MCF 10A (cell line): ENCODE data around the gene CCDC106. TPM values are rescaled to one million over a fixed set of nuclear protein-coding genes. Genes with fewer than 3 reads are reported as not detected.

Experiments used
- BruUV-seq: library from RNA; stranded (reverse); fragments of 400-500 nt; replicated peaks from 2 replicates; lab custom pipeline; 2021; lab: Mats Ljungman, UMichigan
- CTCF ChIA-PET: fragments of 300-600 bp; sonication (Branson Sonifier 250); formaldehyde crosslinking; extraction: SDS; loops from one replicate; lab custom pipeline; 2021; ENCODE audit warnings: antibody characterized with exemption, inconsistent platforms; lab: Yijun Ruan, JAX
- POLR2A ChIA-PET: fragments of 300-600, 350-650 bp; sonication (Branson Sonifier 250); formaldehyde crosslinking; extraction: SDS; loops from one replicate; lab custom pipeline; 2020; ENCODE audit warnings: antibody characterized with exemption, inconsistent platforms; lab: Yijun Ruan, JAX
- DNase-seq: peaks from one replicate; pipeline ENCODE4 v3.0.0-alpha.2; 2018; ENCODE audit not compliant: unreplicated experiment
- H3K27ac Mint-ChIP-seq: one replicate; pipeline ENCODE4 v1.8.0; 2022; ENCODE audit warnings: mild to moderate bottlenecking, low read depth, mixed read lengths; ENCODE audit not compliant: unreplicated experiment
- H3K27me3 Mint-ChIP-seq: one replicate; pipeline ENCODE4 v1.8.0; 2022; ENCODE audit warnings: mixed read lengths; ENCODE audit not compliant: insufficient read depth, unreplicated experiment
- H3K36me3 Mint-ChIP-seq: one replicate; pipeline ENCODE4 v1.8.0; 2022; ENCODE audit warnings: mild to moderate bottlenecking, moderate library complexity, mixed read lengths; ENCODE audit not compliant: insufficient read depth, unreplicated experiment
- H3K4me1 Mint-ChIP-seq: one replicate; pipeline ENCODE4 v1.8.0; 2022; ENCODE audit warnings: mixed read lengths; ENCODE audit not compliant: insufficient read depth, unreplicated experiment
- H3K4me3 Mint-ChIP-seq: one replicate; pipeline ENCODE4 v1.8.0; 2022; ENCODE audit warnings: mild to moderate bottlenecking, moderate library complexity, mixed read lengths; ENCODE audit not compliant: unreplicated experiment
- H3K9me3 Mint-ChIP-seq: one replicate; pipeline ENCODE4 v1.8.0; 2022; ENCODE audit warnings: mixed read lengths; ENCODE audit not compliant: unreplicated experiment
- CTCF ChIP-seq: fragments of 200-600 bp; IDR thresholded peaks from one replicate; pipeline ENCODE4 v1.8.0; 2022; ENCODE audit warnings: antibody characterized with exemption, mild to moderate bottlenecking; ENCODE audit not compliant: unreplicated experiment
- intact Hi-C: fragments of 100-400 bp; cut with micrococcal nuclease; formaldehyde crosslinking; loops from 2 replicates; pipeline ENCODE4 v1.14.1; 2022
- total RNA-seq: library from RNA; stranded (reverse); gene quantifications from 2 replicates; pipeline ENCODE4 v1.2.3, GENCODE V29; 2022

CCDC106 gene
- total RNA-seq, 1 experiment from 2014 or later: 2.5 TPM

GRCh38 chr19:55605207-55605636 lies 42.8 kb upstream of the CCDC106 start:
- CTCF ChIA-PET: interaction anchor here (0.6 to 4.5 kb wide), 21 partner anchors 13 to 138 kb away, joined by 3 to 32 read pairs (median 4); partner anchors contain the start of genes SSC5D and ZNF628
- Mint-ChIP-seq H3K9me3 (no peaks in the 10 kb centered on the region), H3K4me3 (peak overlapping the region; percentile 84), H3K27ac (peak overlapping the region; percentile 80), H3K4me1 (peaks cover 46% of the 10 kb centered on the region), H3K27me3 (no peaks in the 10 kb centered on the region), H3K36me3 (peaks cover 32% of the 10 kb centered on the region)
- intact Hi-C loops: loop anchor here (5.0 kb wide), 1 partner anchor 1413 kb away; the partner anchor contains the start of gene TSEN34
- POLR2A ChIA-PET: interaction anchor here (0.7 to 2.2 kb wide), 10 partner anchors 19 to 1142 kb away, joined by 3 to 15 read pairs (median 6); partner anchors contain the start of genes ISOC2, LENG9, U2AF2 and ZNF784
- no peak for TF ChIP-seq CTCF
- no TSS peak for BruUV-seq
- peak; percentile 99 for DNase-seq

- Mint-ChIP-seq H3K27me3 (no peaks in the 10 kb centered on the region), H3K4me1 (peaks cover 46% of the 10 kb centered on the region)
- intact Hi-C loops: loop anchor here (1.0 to 5.0 kb wide), 3 partner anchors 18 to 1414 kb away; partner anchors contain the start of genes TSEN34 and ZNF784
Measured at GRCh38 chr19:55605637-55606470, 42.2 kb upstream of the CCDC106 start, which contains the start of gene ZNF865. ZNF865 (plus strand) TSS chr19:55605647; CDS start chr19:55613619, 7,972 bp downstream.

GRCh38 chr19:55606471-55606787 lies 41.6 kb upstream of the CCDC106 start:
- no peak for DNase-seq
- TF ChIP-seq CTCF: no peak
- BruUV-seq: no TSS peak
- no peaks in the 10 kb centered on the region for H3K9me3 Mint-ChIP-seq
- H3K4me1 Mint-ChIP-seq: peaks cover 40% of the 10 kb centered on the region
- peak overlapping the region; percentile 84 for H3K4me3 Mint-ChIP-seq
- peaks cover 32% of the 10 kb centered on the region for H3K36me3 Mint-ChIP-seq
- ChIA-PET CTCF (interaction anchor here (0.7 to 4.5 kb wide), 25 partner anchors 12 to 466 kb away, joined by 3 to 32 read pairs (median 5); partner anchors contain the start of genes ZNF628 and ZNF784), POLR2A (interaction anchor here (0.7 to 2.2 kb wide), 13 partner anchors 11 to 267 kb away, joined by 4 to 15 read pairs (median 6); partner anchors contain the start of genes ISOC2, KMT5C, U2AF2 and ZNF579)
- H3K27ac Mint-ChIP-seq: peak overlapping the region; percentile 83
- intact Hi-C loops: loop anchor here (1.0 to 5.0 kb wide), 3 partner anchors 18 to 1414 kb away; partner anchors contain the start of genes TSEN34 and ZNF784
- H3K27me3 Mint-ChIP-seq: no peaks in the 10 kb centered on the region

More at GRCh38 chr19:55605637-55606470, 42.2 kb upstream of the CCDC106 start, which contains the start of gene ZNF865:
- TF ChIP-seq CTCF: peak; percentile 73
- H3K4me3 Mint-ChIP-seq: peak within 1 kb of the TSS; percentile 84
- CTCF ChIA-PET: interaction anchor here (0.6 to 4.5 kb wide), 33 partner anchors 12 to 465 kb away, joined by 3 to 32 read pairs (median 4); partner anchors contain the start of genes SSC5D, ZNF628 and ZNF784
- BruUV-seq: no TSS peak
- POLR2A ChIA-PET: interaction anchor here (0.7 to 2.2 kb wide), 14 partner anchors 11 to 1143 kb away, joined by 4 to 15 read pairs (median 6); partner anchors contain the start of genes ISOC2, KMT5C, LENG9 and U2AF2
- peak; percentile 87 for DNase-seq
- no peaks in the 10 kb centered on the region for H3K9me3 Mint-ChIP-seq
- peaks cover 32% of the 10 kb centered on the region for H3K36me3 Mint-ChIP-seq
- H3K27ac Mint-ChIP-seq: peak within 1 kb of the TSS; percentile 83
